Transverse colon (tissue), 4 donors: ENCODE results near the gene PDE1C.

Experiments used
- EP300 ChIP-seq: sonication (generic); formaldehyde crosslinking; IDR thresholded peaks from one replicate; pipeline ENCODE4 v1.6.1; 2017; ENCODE audit warnings: antibody characterized with exemption, low read depth
- POLR2A ChIP-seq: fragments of 450-650 bp; IDR thresholded peaks from one replicate; pipeline ENCODE4 v1.6.1; 2016; ENCODE audit warnings: antibody characterized with exemption, mild to moderate bottlenecking, moderate library complexity
- POLR2AphosphoS5 ChIP-seq, 3 donors: sonication (generic); formaldehyde crosslinking; IDR thresholded peaks; one replicate each; pipeline ENCODE4 v1.6.1; 2016; ENCODE audit warnings: antibody characterized with exemption in 3 of 3
- TF ChIP-seq, protein P1 (sequence below), 5 experiments: fragments of 200-600 bp in 3 of 5; fragments of 450-650 bp in 2 of 5; sonication (generic) in 3 of 5; IDR thresholded peaks; 1 replicate in 2 of 5; 2 replicates in 3 of 5; pipeline ENCODE4 v1.5.1; 2016 to 2017; ENCODE audit warnings: antibody characterized with exemption in 5 of 5, inconsistent platforms in 3 of 5, mild to moderate bottlenecking in 2 of 5, moderate library complexity in 1 of 5

DNA sequence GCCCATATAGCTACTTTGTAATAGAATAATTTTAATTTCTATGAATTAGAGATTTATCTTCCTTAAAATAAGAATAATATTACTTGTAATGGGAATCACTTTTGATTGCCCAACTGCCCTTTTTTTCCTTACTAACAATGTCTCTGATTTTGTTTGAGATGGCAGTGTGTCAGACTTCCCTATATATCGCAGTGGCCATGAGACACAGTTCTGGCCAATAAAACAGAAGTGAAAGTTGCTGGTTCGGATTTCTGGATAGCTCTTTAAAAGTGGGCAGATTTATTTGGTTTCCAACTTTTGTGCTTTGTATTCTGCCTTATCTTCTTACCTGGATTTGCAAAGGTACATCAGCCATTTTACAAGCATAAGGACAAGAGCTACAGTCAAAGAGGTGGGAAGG is 213.0 kb downstream of the PDE1C start:
- TF ChIP-seq, protein P1, sequence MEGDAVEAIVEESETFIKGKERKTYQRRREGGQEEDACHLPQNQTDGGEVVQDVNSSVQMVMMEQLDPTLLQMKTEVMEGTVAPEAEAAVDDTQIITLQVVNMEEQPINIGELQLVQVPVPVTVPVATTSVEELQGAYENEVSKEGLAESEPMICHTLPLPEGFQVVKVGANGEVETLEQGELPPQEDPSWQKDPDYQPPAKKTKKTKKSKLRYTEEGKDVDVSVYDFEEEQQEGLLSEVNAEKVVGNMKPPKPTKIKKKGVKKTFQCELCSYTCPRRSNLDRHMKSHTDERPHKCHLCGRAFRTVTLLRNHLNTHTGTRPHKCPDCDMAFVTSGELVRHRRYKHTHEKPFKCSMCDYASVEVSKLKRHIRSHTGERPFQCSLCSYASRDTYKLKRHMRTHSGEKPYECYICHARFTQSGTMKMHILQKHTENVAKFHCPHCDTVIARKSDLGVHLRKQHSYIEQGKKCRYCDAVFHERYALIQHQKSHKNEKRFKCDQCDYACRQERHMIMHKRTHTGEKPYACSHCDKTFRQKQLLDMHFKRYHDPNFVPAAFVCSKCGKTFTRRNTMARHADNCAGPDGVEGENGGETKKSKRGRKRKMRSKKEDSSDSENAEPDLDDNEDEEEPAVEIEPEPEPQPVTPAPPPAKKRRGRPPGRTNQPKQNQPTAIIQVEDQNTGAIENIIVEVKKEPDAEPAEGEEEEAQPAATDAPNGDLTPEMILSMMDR (IDR thresholded peaks at IDR 0.05) = no peak
- TF ChIP-seq POLR2A (no peak), POLR2AphosphoS5 (IDR thresholded peaks at IDR 0.05) (no peak), EP300 (no peak)
